Vagina (tissue), 2 donors: Measurements from ENCODE around the gene CFAP52.
"Not testable (repeated sequence)": the region's sequence is repeated elsewhere in the genome, so short reads cannot be mapped to it uniquely, and the experiment has no call there.

Experiments used
- CTCF ChIP-seq, 3 experiments: fragments of 450-650 bp in 2 of 3; fragments of 200-600 bp in 1 of 3; sonication (generic) in 1 of 3; IDR thresholded peaks; one replicate each; pipeline ENCODE4 v1.5.1; 2017 to 2019; ENCODE audit warnings: antibody characterized with exemption in 3 of 3, mild to moderate bottlenecking in 2 of 3, moderate library complexity in 2 of 3
- POLR2AphosphoS5 ChIP-seq, 2 donors: sonication (generic); formaldehyde crosslinking; IDR thresholded peaks; one replicate each; pipeline ENCODE4 v1.9.0; 2017; ENCODE audit warnings: antibody characterized with exemption in 2 of 2, mild to moderate bottlenecking in 2 of 2, low read depth in 1 of 2; ENCODE audit not compliant: insufficient read depth in 1 of 2

GRCh38 chr17:9597638-9598037, 21.2 kb downstream of the CFAP52 start:
- TF ChIP-seq CTCF (IDR thresholded peaks at IDR 0.05); POLR2AphosphoS5 (IDR thresholded peaks at IDR 0.05; ENCODE audit: insufficient read depth in 1 of 2, low read depth in 1 of 2): not testable (repeated sequence)
